HepG2 (cell line): ENCODE data around the gene DLG4. TPM values are rescaled to one million over a fixed set of nuclear protein-coding genes. Genes with fewer than 3 reads are reported as not detected.

Source experiments
- AGO2 ChIP-seq: fragments of 200-400 bp; formaldehyde crosslinking; optimal IDR thresholded peaks from 2 replicates; pipeline ENCODE3; 2017; ENCODE audit warnings: mild to moderate bottlenecking, low read depth, low read length, moderate library complexity
- FLYWCH1 ChIP-seq: sonication (generic); formaldehyde crosslinking; IDR thresholded peaks from 2 replicates; pipeline ENCODE4 v1.8.1; 2023; ENCODE audit warnings: mild to moderate bottlenecking, missing genetic modification reagents
- FOSL2 ChIP-seq: sonication (generic); formaldehyde crosslinking; IDR thresholded peaks from 2 replicates; pipeline ENCODE4 v1.4.0; 2020; ENCODE audit warnings: missing genetic modification reagents
- MAZ ChIP-seq, 2 experiments: sonication (generic) in 1 of 2; formaldehyde crosslinking in 1 of 2; IDR thresholded peaks; 2 replicates each; pipeline versions ENCODE4 v1.5.0 to v1.6.1; 2012 to 2020; ENCODE audit warnings: low read depth in 2 of 2, mild to moderate bottlenecking in 2 of 2, borderline replicate concordance in 1 of 2, improper control_type of control experiment in 1 of 2, low read length in 1 of 2, missing genetic modification reagents in 1 of 2, moderate library complexity in 1 of 2
- RBM22 ChIP-seq: fragments of 200-400 bp; formaldehyde crosslinking; optimal IDR thresholded peaks from 2 replicates; pipeline ENCODE3; 2017; ENCODE audit warnings: mild to moderate bottlenecking, low read length, moderate library complexity
- SMC3 ChIP-seq: IDR thresholded peaks from 2 replicates; pipeline ENCODE4 v1.6.1; 2011; ENCODE audit warnings: low read length, improper control_type of control experiment
- TBL1XR1 ChIP-seq: fragments of 150-350 bp; IDR thresholded peaks from 2 replicates; pipeline ENCODE4 v1.6.1; 2014; ENCODE audit warnings: borderline replicate concordance, low read length; ENCODE audit not compliant: partially characterized antibody
- ZC3H13 ChIP-seq: sonication (generic); formaldehyde crosslinking; IDR thresholded peaks from 2 replicates; pipeline ENCODE4 v1.8.1; 2023; ENCODE audit warnings: mild to moderate bottlenecking, missing genetic modification reagents, moderate library complexity
- ZKSCAN1 ChIP-seq: fragments of 150-350 bp; IDR thresholded peaks from 2 replicates; pipeline ENCODE4 v1.6.1; 2014; ENCODE audit warnings: low read length
- ZNF10 ChIP-seq: sonication (generic); formaldehyde crosslinking; IDR thresholded peaks from 2 replicates; pipeline ENCODE4 v1.4.0; 2020; ENCODE audit warnings: mild to moderate bottlenecking, low read depth, missing genetic modification reagents, borderline replicate concordance
- ZNF232 ChIP-seq: sonication (generic); formaldehyde crosslinking; IDR thresholded peaks from 2 replicates; pipeline ENCODE4 v1.4.0; 2020; ENCODE audit warnings: missing genetic modification reagents, borderline replicate concordance
- ZNF253 ChIP-seq: sonication (generic); formaldehyde crosslinking; IDR thresholded peaks from 2 replicates; pipeline ENCODE4 v1.8.0; 2022; ENCODE audit warnings: mild to moderate bottlenecking, missing genetic modification reagents, borderline replicate concordance
- ZNF510 ChIP-seq: sonication (generic); formaldehyde crosslinking; IDR thresholded peaks from 2 replicates; pipeline ENCODE4 v1.4.0; 2020; ENCODE audit warnings: low read depth, mild to moderate bottlenecking, missing genetic modification reagents
- ZNF766 ChIP-seq: sonication (generic); formaldehyde crosslinking; IDR thresholded peaks from 2 replicates; pipeline ENCODE4 v1.5.0; 2020; ENCODE audit warnings: missing genetic modification reagents, borderline replicate concordance
- polyA plus RNA-seq, 8 experiments: library from polyadenylated mRNA; depleted of rRNA in 3 of 8; stranded (reverse) in 7 of 8; unstranded in 1 of 8; fragments of >200 nt; fragmentation: Illumina TruSeq in 4 of 8; extraction: Trizol in 4 of 8; gene quantifications; 2 replicates each; pipeline versions ENCODE4 v1.2.1 to v1.2.3, GENCODE V29; 2011 to 2016; ENCODE audit warnings: low read depth in 4 of 8, missing spikeins in 1 of 8, mixed read lengths in 1 of 8; ENCODE audit not compliant: insufficient read depth in 1 of 8
- total RNA-seq, 5 experiments: library from RNA; depleted of rRNA; stranded (reverse); fragments of >200 nt; fragmentation: Illumina TruSeq; extraction: Trizol; gene quantifications; 2 replicates each; pipeline ENCODE4 v1.2.3, GENCODE V29; 2016; ENCODE audit warnings: low read depth in 1 of 5
- TF ChIP-seq, protein P1 (sequence below): sonication (generic); formaldehyde crosslinking; IDR thresholded peaks from 2 replicates; pipeline ENCODE4 v1.4.0; 2020; ENCODE audit warnings: missing genetic modification reagents
- TF ChIP-seq, protein P2 (sequence below): sonication (generic); formaldehyde crosslinking; IDR thresholded peaks from 2 replicates; pipeline ENCODE4 v1.9.0; 2021; ENCODE audit warnings: missing genetic modification reagents, mild to moderate bottlenecking, borderline replicate concordance
- TF ChIP-seq, protein P3 (sequence below): sonication (generic); formaldehyde crosslinking; IDR thresholded peaks from 2 replicates; pipeline ENCODE4 v1.8.1; 2022; ENCODE audit warnings: mild to moderate bottlenecking, missing genetic modification reagents
- TF ChIP-seq, protein P4 (sequence below): sonication (generic); formaldehyde crosslinking; IDR thresholded peaks from 2 replicates; pipeline ENCODE4 v1.8.1; 2023; ENCODE audit warnings: mild to moderate bottlenecking, missing genetic modification reagents

DLG4 gene
- total and polyA plus RNA-seq, 2 of the 13 experiments (the other 11 are each of a cell fraction or from before 2014, with no cell fraction given): 0.71 to 4.3 TPM

DNA sequence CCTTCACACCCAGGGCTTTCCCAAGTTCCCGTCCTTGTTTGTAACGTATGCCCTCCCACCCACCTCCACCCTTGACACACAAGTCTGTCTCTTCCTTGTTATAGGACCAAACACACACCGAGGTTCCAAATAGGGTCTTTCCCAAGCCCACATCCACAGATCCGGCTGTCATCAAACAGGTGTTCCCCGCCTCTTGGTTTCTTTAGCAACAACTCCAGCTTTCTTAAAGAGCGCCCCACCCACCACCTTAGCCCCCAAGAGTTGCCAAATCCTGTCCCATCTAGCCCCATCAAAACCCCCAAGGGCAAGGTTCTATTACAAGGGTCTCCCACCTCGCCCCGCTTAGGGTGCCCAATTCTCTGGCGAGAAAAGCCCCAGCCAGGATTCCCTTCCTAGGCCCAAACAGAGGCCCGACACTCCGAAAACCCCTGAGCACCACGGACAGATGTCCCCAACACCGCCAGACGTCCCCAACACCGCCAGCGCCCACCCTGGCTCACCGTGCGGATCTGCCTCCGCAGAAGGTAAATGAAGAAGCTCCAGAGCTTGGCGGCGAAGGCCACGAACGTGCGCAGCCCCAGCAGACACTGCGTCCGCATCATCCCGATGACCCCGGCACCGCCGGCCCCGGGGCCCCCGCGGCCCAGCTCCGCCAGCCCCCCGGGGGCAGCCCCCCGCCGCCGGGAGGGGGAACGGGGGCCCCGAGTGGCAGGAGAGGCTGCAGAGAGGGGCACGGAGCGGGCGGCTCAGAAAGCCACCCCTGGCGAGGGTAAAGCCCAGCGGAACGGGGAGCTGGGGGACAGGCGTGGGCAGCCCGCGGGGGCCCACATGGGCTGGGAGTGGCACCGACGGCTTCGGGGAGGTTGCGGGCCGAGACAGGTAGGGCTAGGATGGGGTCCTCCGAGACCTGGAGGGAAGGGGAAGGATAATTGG, 31.3 kb upstream of the DLG4 start (continued):
- TF ChIP-seq, protein P1, sequence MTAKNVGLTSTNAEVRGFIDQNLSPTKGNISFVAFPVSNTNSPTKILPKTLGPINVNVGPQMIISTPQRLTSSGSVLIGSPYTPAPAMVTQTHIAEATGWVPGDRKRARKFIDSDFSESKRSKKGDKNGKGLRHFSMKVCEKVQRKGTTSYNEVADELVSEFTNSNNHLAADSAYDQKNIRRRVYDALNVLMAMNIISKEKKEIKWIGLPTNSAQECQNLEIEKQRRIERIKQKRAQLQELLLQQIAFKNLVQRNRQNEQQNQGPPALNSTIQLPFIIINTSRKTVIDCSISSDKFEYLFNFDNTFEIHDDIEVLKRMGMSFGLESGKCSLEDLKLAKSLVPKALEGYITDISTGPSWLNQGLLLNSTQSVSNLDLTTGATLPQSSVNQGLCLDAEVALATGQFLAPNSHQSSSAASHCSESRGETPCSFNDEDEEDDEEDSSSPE (CRISPR knock-in tag): no peak
- TF ChIP-seq, protein P2, sequence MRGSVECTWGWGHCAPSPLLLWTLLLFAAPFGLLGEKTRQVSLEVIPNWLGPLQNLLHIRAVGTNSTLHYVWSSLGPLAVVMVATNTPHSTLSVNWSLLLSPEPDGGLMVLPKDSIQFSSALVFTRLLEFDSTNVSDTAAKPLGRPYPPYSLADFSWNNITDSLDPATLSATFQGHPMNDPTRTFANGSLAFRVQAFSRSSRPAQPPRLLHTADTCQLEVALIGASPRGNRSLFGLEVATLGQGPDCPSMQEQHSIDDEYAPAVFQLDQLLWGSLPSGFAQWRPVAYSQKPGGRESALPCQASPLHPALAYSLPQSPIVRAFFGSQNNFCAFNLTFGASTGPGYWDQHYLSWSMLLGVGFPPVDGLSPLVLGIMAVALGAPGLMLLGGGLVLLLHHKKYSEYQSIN (CRISPR knock-in tag): no peak
- TF ChIP-seq AGO2 (peak; percentile 67), FLYWCH1 (CRISPR knock-in tag) (peak; percentile 23; the same call in 1 of the 2 replicates), SMC3 (no peak), ZNF510 (0 out of 2 replicates have a peak, but pooled peaks have one; percentile 3), ZC3H13 (CRISPR knock-in tag) (0 out of 2 replicates have a peak, but pooled peaks have one; percentile 51), ZNF766 (peak; percentile 39; the same call in 1 of the 2 replicates), ZKSCAN1 (no peak), MAZ (IDR thresholded peaks at IDR 0.05; ENCODE audit: borderline replicate concordance, low read depth, low read length) (no peak), MAZ (CRISPR knock-in tag; IDR thresholded peaks at IDR 0.05; ENCODE audit: low read depth) (0 out of 2 replicates have a peak, but pooled peaks have one; percentile 14), RBM22 (peak; percentile 27), TBL1XR1 (no peak), FOSL2 (CRISPR knock-in tag) (no peak), ZNF253 (CRISPR knock-in tag) (0 out of 2 replicates have a peak, but pooled peaks have one; percentile 38), ZNF10 (CRISPR knock-in tag) (no peak), ZNF232 (peak; percentile 51; the same call in 1 of the 2 replicates)
- TF ChIP-seq, protein P3, sequence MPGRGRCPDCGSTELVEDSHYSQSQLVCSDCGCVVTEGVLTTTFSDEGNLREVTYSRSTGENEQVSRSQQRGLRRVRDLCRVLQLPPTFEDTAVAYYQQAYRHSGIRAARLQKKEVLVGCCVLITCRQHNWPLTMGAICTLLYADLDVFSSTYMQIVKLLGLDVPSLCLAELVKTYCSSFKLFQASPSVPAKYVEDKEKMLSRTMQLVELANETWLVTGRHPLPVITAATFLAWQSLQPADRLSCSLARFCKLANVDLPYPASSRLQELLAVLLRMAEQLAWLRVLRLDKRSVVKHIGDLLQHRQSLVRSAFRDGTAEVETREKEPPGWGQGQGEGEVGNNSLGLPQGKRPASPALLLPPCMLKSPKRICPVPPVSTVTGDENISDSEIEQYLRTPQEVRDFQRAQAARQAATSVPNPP: no peak
- TF ChIP-seq, protein P4, sequence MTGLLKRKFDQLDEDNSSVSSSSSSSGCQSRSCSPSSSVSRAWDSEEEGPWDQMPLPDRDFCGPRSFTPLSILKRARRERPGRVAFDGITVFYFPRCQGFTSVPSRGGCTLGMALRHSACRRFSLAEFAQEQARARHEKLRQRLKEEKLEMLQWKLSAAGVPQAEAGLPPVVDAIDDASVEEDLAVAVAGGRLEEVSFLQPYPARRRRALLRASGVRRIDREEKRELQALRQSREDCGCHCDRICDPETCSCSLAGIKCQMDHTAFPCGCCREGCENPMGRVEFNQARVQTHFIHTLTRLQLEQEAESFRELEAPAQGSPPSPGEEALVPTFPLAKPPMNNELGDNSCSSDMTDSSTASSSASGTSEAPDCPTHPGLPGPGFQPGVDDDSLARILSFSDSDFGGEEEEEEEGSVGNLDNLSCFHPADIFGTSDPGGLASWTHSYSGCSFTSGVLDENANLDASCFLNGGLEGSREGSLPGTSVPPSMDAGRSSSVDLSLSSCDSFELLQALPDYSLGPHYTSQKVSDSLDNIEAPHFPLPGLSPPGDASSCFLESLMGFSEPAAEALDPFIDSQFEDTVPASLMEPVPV (CRISPR knock-in tag): 0 out of 2 replicates have a peak, but pooled peaks have one; percentile 12
